ENCODE results near the gene GVQW3. TPM values are rescaled to one million over a fixed set of nuclear protein-coding genes. Genes with fewer than 3 reads are reported as not detected.

The GVQW3 gene
- total and polyA plus RNA-seq, 2 donors (not counting 1 experiment from before 2014, with no cell fraction given): 3.5 to 8.2 TPM

DNA sequence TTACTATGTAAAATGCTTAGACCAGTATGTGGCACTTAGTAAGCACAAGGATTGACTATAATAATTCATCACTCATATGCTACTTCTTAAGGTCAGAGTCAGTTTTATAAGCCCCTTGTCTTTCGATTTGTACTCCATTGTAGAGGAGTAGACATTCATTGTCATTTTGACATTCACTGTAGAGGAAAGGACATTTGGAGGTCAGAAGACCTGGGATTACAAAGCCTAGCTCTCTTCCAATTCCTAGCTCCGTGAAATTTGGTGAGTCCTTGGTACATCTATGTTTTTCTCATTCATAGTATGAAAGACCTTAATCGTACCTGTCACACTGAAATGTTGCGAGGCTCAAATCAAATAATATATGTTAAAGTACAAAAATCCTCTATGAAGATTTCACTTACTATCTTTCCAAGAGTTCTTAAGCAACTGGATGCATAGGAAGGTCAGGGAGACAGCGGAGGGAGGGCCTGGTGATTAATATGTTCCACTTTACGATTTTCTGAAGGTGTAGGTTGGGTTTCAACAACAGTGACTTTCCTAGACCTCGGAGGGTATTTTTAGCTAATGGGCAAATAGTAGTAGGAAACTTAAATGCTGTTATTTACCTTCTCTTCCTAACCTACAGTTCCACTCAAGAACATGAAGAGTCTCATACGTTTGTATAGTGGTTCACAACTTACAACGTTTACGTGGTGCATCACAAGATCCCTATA, 62.3 kb downstream of the GVQW3 start:
- peak; percentile 14 for DNase-seq
- H3K4me2 ChIP-seq (replicated peaks; ENCODE audit: low read depth, low read length, poor library complexity, severe bottlenecking): peak overlapping the region; percentile 95
- peaks cover 35% of the 10 kb centered on the region for H3K4me1 Mint-ChIP-seq
- H3K27ac Mint-ChIP-seq: peak overlapping the region; percentile 98
- H3K27me3 ChIP-seq (replicated peaks in 1 of 4; ENCODE audit: control extremely low read depth in 1 of 4, control insufficient read depth in 3 of 4, insufficient read depth in 4 of 4, low read length in 3 of 4): no peaks in the 10 kb centered on the region
- H3K27me3 Mint-ChIP-seq: no peaks in the 10 kb centered on the region
- peak overlapping the region in 1 of 2 donors; percentile 86 for H3K27ac ChIP-seq (ENCODE audit: low read length in 2 of 2)
- ChIA-PET POLR2A (no interaction called here), CTCF (no interaction called here)
- peaks cover 39% of the 10 kb centered on the region for H3K79me2 ChIP-seq (ENCODE audit: control insufficient read depth, insufficient read depth, low read length)
- no peaks in the 10 kb centered on the region for H3K9me3 Mint-ChIP-seq (ENCODE audit: insufficient read depth)
- intact Hi-C loops (cut with micrococcal nuclease): loop anchor here (5.0 to 10.0 kb wide), 3 partner anchors 676 to 1691 kb away; partner anchors contain the start of genes ALG8, DGAT2 and INTS4
- no peak for TF ChIP-seq EZH2 (IDR thresholded peaks at IDR 0.05; ENCODE audit: borderline replicate concordance, insufficient read depth, low read depth, low read length, poor library complexity, severe bottlenecking)
- TF ChIP-seq, protein P1, sequence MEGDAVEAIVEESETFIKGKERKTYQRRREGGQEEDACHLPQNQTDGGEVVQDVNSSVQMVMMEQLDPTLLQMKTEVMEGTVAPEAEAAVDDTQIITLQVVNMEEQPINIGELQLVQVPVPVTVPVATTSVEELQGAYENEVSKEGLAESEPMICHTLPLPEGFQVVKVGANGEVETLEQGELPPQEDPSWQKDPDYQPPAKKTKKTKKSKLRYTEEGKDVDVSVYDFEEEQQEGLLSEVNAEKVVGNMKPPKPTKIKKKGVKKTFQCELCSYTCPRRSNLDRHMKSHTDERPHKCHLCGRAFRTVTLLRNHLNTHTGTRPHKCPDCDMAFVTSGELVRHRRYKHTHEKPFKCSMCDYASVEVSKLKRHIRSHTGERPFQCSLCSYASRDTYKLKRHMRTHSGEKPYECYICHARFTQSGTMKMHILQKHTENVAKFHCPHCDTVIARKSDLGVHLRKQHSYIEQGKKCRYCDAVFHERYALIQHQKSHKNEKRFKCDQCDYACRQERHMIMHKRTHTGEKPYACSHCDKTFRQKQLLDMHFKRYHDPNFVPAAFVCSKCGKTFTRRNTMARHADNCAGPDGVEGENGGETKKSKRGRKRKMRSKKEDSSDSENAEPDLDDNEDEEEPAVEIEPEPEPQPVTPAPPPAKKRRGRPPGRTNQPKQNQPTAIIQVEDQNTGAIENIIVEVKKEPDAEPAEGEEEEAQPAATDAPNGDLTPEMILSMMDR (IDR thresholded peaks at IDR 0.05): no peak
- peaks cover 19 to 23% of the 10 kb centered on the region in 2 donors for H3K4me1 ChIP-seq (ENCODE audit: control insufficient read depth in 2 of 2, insufficient read depth in 2 of 2, low read length in 2 of 2)
- ATAC-seq (ENCODE audit: low read depth): no peak
- H3K36me3 ChIP-seq (replicated peaks in 1 of 2; ENCODE audit: control extremely low read depth in 1 of 2, control insufficient read depth in 1 of 2, extremely low read depth in 1 of 2, insufficient read depth in 2 of 2, low read length in 1 of 2): no peaks in the 10 kb centered on the region
- peak overlapping the region; percentile 96 for H3K4me3 Mint-ChIP-seq
- no peaks in the 10 kb centered on the region for H3K9me3 ChIP-seq (ENCODE audit: control extremely low read depth in 1 of 3, control insufficient read depth in 2 of 3, insufficient read depth in 1 of 3, low read length in 2 of 3)
- H3K4me3 ChIP-seq (ENCODE audit: control extremely low read depth in 1 of 5, extremely low read depth in 1 of 5, insufficient read depth in 1 of 5, low read depth in 2 of 5, low read length in 4 of 5): peak overlapping the region; percentile 87 to 99 (median 97)
- H3K9ac ChIP-seq (ENCODE audit: low read length): peak overlapping the region; percentile 92
- no CpG with 5 or more reads among the region's 10 CpGs for WGBS (ENCODE audit: insufficient coverage)
- peak overlapping the region; percentile 90 for H2AFZ ChIP-seq (ENCODE audit: insufficient read depth, low read depth, low read length, poor library complexity, severe bottlenecking)
- no peaks in the 10 kb centered on the region for H4K20me1 ChIP-seq (ENCODE audit: control insufficient read depth, insufficient read depth, low read length, poor library complexity, severe bottlenecking)

DNA sequence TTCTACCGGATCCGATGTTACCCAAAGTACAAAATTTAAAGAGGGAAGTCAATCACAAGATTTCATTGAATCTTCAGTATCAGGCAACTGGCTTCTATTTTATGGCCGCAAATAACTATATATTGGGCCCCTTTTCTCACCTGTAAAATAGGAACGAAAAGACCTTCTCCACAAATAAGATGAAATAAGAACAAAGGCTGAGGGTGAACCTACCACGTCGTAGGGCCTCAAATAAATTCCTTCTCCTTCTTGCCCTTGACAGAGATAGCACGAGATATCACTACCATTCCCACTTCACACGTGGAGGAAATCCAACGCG, 62.9 kb downstream of the GVQW3 start:
- intact Hi-C loops (cut with micrococcal nuclease): loop anchor here (1.0 to 10.0 kb wide), 6 partner anchors 63 to 1691 kb away; partner anchors contain the start of genes ALG8, DGAT2, GVQW3 and INTS4
- Mint-ChIP-seq H3K4me3 (peak overlapping the region; percentile 96), H3K9me3 (ENCODE audit: insufficient read depth) (no peaks in the 10 kb centered on the region), H3K4me1 (peaks cover 35% of the 10 kb centered on the region), H3K27ac (peak overlapping the region; percentile 98), H3K27me3 (no peaks in the 10 kb centered on the region)
- Histone ChIP-seq H3K9me3 (ENCODE audit: control extremely low read depth in 1 of 3, control insufficient read depth in 2 of 3, insufficient read depth in 1 of 3, low read length in 2 of 3) (no peaks in the 10 kb centered on the region), H3K4me1 (ENCODE audit: control insufficient read depth in 2 of 2, insufficient read depth in 2 of 2, low read length in 2 of 2) (peaks cover 19 to 23% of the 10 kb centered on the region in 2 donors), H3K27me3 (replicated peaks in 1 of 4; ENCODE audit: control extremely low read depth in 1 of 4, control insufficient read depth in 3 of 4, insufficient read depth in 4 of 4, low read length in 3 of 4) (no peaks in the 10 kb centered on the region), H3K36me3 (replicated peaks in 1 of 2; ENCODE audit: control extremely low read depth in 1 of 2, control insufficient read depth in 1 of 2, extremely low read depth in 1 of 2, insufficient read depth in 2 of 2, low read length in 1 of 2) (peaks cover 0 to 5% of the 10 kb centered on the region in 2 experiments), H3K9ac (ENCODE audit: low read length) (peak overlapping the region; percentile 92), H2AFZ (ENCODE audit: insufficient read depth, low read depth, low read length, poor library complexity, severe bottlenecking) (peak overlapping the region; percentile 90), H3K4me2 (replicated peaks; ENCODE audit: low read depth, low read length, poor library complexity, severe bottlenecking) (peak overlapping the region; percentile 95), H3K79me2 (ENCODE audit: control insufficient read depth, insufficient read depth, low read length) (peaks cover 40% of the 10 kb centered on the region), H3K27ac (ENCODE audit: low read length in 2 of 2) (peak overlapping the region; percentile 80 to 86), H4K20me1 (ENCODE audit: control insufficient read depth, insufficient read depth, low read length, poor library complexity, severe bottlenecking) (no peaks in the 10 kb centered on the region), H3K4me3 (ENCODE audit: control extremely low read depth in 1 of 5, extremely low read depth in 1 of 5, insufficient read depth in 1 of 5, low read depth in 2 of 5, low read length in 4 of 5) (peak overlapping the region; percentile 87 to 99 (median 97))
- no peak for ATAC-seq (ENCODE audit: low read depth)
- ChIA-PET CTCF (no interaction called here), POLR2A (no interaction called here)
- DNase-seq: no peak
- 0% methylated on average over 9 of the region's 10 CpGs for WGBS (ENCODE audit: insufficient coverage)
- TF ChIP-seq EZH2 (IDR thresholded peaks at IDR 0.05; ENCODE audit: borderline replicate concordance, insufficient read depth, low read depth, low read length, poor library complexity, severe bottlenecking): no peak
- TF ChIP-seq, protein P1 (IDR thresholded peaks at IDR 0.05): no peak

Data from B cell (primary cell).